Thyroid gland (tissue), 4 donors: ENCODE measurements around the gene JAKMIP2. TPM values are rescaled to one million over a fixed set of nuclear protein-coding genes. Genes with fewer than 3 reads are reported as not detected.

Experiments used
- DNase-seq, 2 donors: peaks; one replicate each; pipeline ENCODE4 v3.0.0-alpha.2; 2019
- H3K27ac ChIP-seq, 3 donors: fragments of 200-600 bp; sonication (generic); 1 replicate in 2 of 3; 2 replicates in 1 of 3; pipeline ENCODE4 v1.5.1; 2016 to 2019; ENCODE audit warnings: mild to moderate bottlenecking in 1 of 3, moderate library complexity in 1 of 3
- H3K27me3 ChIP-seq: fragments of 200-600 bp; sonication (generic); one replicate; pipeline ENCODE4 v1.5.1; 2019
- H3K36me3 ChIP-seq, 2 donors: fragments of 200-600 bp; sonication (generic); one replicate each; pipeline ENCODE4 v1.5.1; 2016 to 2019
- H3K4me1 ChIP-seq, 2 donors: fragments of 200-600 bp; sonication (generic); one replicate each; pipeline ENCODE4 v1.5.1; 2017 to 2019
- H3K4me3 ChIP-seq, 3 donors: fragments of 200-600 bp; sonication (generic); replicated peaks in 1 of 3; 1 replicate in 2 of 3; 2 replicates in 1 of 3; pipeline ENCODE4 v1.5.1; 2016; ENCODE audit warnings: mild to moderate bottlenecking in 1 of 3
- H3K9me3 ChIP-seq: fragments of 200-600 bp; sonication (generic); one replicate; pipeline ENCODE4 v1.5.1; 2017
- CTCF ChIP-seq, 6 experiments: fragments of 200-600 bp in 3 of 6; fragments of 450-650 bp in 3 of 6; sonication (generic) in 3 of 6; IDR thresholded peaks; one replicate each; pipeline ENCODE4 v1.5.1; 2016 to 2019; ENCODE audit warnings: antibody characterized with exemption in 6 of 6, mild to moderate bottlenecking in 2 of 6, inconsistent platforms in 1 of 6, moderate library complexity in 1 of 6
- POLR2A ChIP-seq, 2 donors: fragments of 450-650 bp; IDR thresholded peaks; one replicate each; pipeline ENCODE4 v1.6.1; 2017; ENCODE audit warnings: antibody characterized with exemption in 2 of 2, mild to moderate bottlenecking in 2 of 2, moderate library complexity in 1 of 2
- WGBS, 2 donors: methylation state at CpG; one replicate each; pipeline ENCODE4 v1.1.5; 2017; 5-methylcytosine and 5-hydroxymethylcytosine counted together
- intact Hi-C: fragments of 100-400 bp; cut with DNase I; formaldehyde crosslinking; loops from one replicate; pipeline ENCODE4 v1.15.1; 2023
- total RNA-seq, 4 donors: library from RNA; depleted of rRNA; stranded (reverse); fragments of >200 nt; gene quantifications; one replicate each; pipeline ENCODE4 v1.2.3, GENCODE V29; 2016

The JAKMIP2 gene
- total RNA-seq, 4 donors from 2014 or later: under 0.01 to 0.75 (median 0.38) TPM

- H3K4me1 ChIP-seq: no peaks in the 10 kb centered on the region
- DNase-seq: no peak
- intact Hi-C loops: no loop called here
- no peaks in the 10 kb centered on the region for H3K9me3 ChIP-seq
- no peaks in the 10 kb centered on the region for H3K27me3 ChIP-seq
- H3K27ac ChIP-seq: no peak overlapping the region
- H3K36me3 ChIP-seq: no peaks in the 10 kb centered on the region
- TF ChIP-seq CTCF (IDR thresholded peaks at IDR 0.05) (no peak), POLR2A (IDR thresholded peaks at IDR 0.05) (no peak)
- no peak overlapping the region for H3K4me3 ChIP-seq
- 83 to 86% methylated on average over 3 of the region's 3 CpGs for WGBS, 2 donors
These were observed 82.9 kb downstream of the JAKMIP2 start for GRCh38 chr5:147699496-147700088.

DNA sequence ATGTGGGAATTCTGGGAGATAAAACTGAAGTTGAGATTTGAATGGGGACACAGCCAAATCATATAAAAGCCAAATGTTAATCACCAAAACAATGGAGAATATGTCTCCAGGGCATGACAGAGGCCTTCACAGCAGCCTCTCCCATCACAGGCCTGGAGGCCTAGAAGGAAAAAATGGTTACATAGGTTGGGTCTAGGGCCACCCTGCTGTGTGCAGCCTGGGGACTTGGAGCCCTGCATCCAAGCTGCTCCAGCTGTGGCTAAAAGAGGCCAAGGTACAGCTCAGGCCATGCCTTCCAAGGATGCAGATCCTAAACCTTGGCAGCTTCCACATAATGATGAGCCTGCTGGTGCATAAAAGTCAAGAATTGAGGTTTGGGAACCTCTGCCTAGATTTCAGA, 85.1 kb downstream of the JAKMIP2 start:
- intact Hi-C loops: no loop called here

DNA sequence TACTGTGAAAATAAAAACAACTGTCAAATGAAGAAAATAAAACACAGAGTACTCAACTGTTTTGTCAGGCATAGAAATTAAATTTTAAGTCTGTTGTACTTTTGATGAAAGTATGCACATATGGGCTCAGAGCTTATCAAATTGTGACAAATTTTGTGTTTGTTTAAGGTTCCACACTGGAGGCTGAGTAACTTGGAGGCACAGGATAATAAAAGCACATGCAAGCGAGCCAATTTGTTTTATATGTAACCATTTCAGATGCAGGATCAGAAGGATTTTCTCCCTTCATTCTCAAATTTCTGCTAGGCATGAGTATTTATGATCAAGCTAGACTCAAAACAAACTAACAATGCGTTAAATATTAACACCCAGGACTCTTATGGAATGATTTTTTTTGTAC, 87.8 kb downstream of the JAKMIP2 start:
- no peaks in the 10 kb centered on the region for H3K36me3 ChIP-seq
- H3K4me1 ChIP-seq: no peaks in the 10 kb centered on the region
- 86 to 90% methylated on average over 2 of the region's 2 CpGs for WGBS, 2 donors
- H3K27me3 ChIP-seq: no peaks in the 10 kb centered on the region
- no peak for DNase-seq
- H3K27ac ChIP-seq: no peak overlapping the region
- intact Hi-C loops: no loop called here
- no peak overlapping the region for H3K4me3 ChIP-seq
- no peak for TF ChIP-seq CTCF (IDR thresholded peaks at IDR 0.05)
- no peak for TF ChIP-seq POLR2A (IDR thresholded peaks at IDR 0.05)
- H3K9me3 ChIP-seq: no peaks in the 10 kb centered on the region

More for the DNA sequence above, 85.1 kb downstream of the JAKMIP2 start:
- Histone ChIP-seq H3K4me1 (no peaks in the 10 kb centered on the region), H3K4me3 (no peak overlapping the region), H3K36me3 (no peaks in the 10 kb centered on the region), H3K27me3 (no peaks in the 10 kb centered on the region), H3K9me3 (no peaks in the 10 kb centered on the region), H3K27ac (no peak overlapping the region)
- TF ChIP-seq CTCF (IDR thresholded peaks at IDR 0.05) (no peak), POLR2A (IDR thresholded peaks at IDR 0.05) (no peak)
- no peak for DNase-seq

- DNase-seq: no peak
- no peak overlapping the region for H3K4me3 ChIP-seq
- WGBS, 2 donors: 92 to 95% methylated on average over 1 of the region's 1 CpG
- no peaks in the 10 kb centered on the region for H3K4me1 ChIP-seq
- H3K36me3 ChIP-seq: no peaks in the 10 kb centered on the region
- no peak overlapping the region for H3K27ac ChIP-seq
- H3K27me3 ChIP-seq: no peaks in the 10 kb centered on the region
- no peaks in the 10 kb centered on the region for H3K9me3 ChIP-seq
- intact Hi-C loops: no loop called here
- TF ChIP-seq POLR2A (IDR thresholded peaks at IDR 0.05) (no peak), CTCF (IDR thresholded peaks at IDR 0.05) (no peak)
These were observed 89.3 kb downstream of the JAKMIP2 start for GRCh38 chr5:147693233-147693632.

- no peaks in the 10 kb centered on the region for H3K4me1 ChIP-seq
- DNase-seq: no peak
- H3K4me3 ChIP-seq: no peak overlapping the region
- H3K9me3 ChIP-seq: no peaks in the 10 kb centered on the region
- TF ChIP-seq POLR2A (IDR thresholded peaks at IDR 0.05): no peak
- no peak overlapping the region for H3K27ac ChIP-seq
- intact Hi-C loops: no loop called here
- H3K36me3 ChIP-seq: no peaks in the 10 kb centered on the region
- WGBS, 2 donors: 53 to 55% methylated on average over 3 of the region's 3 CpGs
- H3K27me3 ChIP-seq: no peaks in the 10 kb centered on the region
These were observed 91.4 kb downstream of the JAKMIP2 start for GRCh38 chr5:147691130-147691529.

DNA sequence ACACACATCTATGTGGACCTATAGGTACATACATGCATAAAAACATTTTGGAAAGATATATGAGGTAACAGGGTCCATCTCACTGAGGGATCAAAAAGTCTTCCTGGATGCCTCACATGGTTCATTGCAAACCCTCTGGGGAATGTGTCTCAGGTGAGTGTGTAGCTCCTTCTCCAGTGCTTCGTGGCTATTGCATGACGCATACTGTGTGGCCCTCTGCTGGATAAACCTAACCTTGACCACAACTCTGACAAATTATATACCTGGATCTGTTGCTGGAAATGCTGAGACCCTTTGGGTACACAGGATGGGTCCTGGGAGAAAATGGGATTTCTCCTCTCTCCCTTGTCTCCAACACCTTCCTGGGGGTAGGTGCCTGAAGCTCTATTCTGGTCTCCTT, 91.9 kb downstream of the JAKMIP2 start:
- no peaks in the 10 kb centered on the region for H3K27me3 ChIP-seq
- H3K9me3 ChIP-seq: no peaks in the 10 kb centered on the region
- intact Hi-C loops: no loop called here
- H3K4me1 ChIP-seq: no peaks in the 10 kb centered on the region
- DNase-seq: no peak
- no peak overlapping the region for H3K27ac ChIP-seq
- 61 to 84% methylated on average over 2 of the region's 2 CpGs for WGBS, 2 donors
- TF ChIP-seq CTCF (IDR thresholded peaks at IDR 0.05) (no peak), POLR2A (IDR thresholded peaks at IDR 0.05) (no peak)
- H3K36me3 ChIP-seq: no peaks in the 10 kb centered on the region
- H3K4me3 ChIP-seq: no peak overlapping the region
